HepG2 (cell line): ENCODE data around the gene ARID3C. TPM values are rescaled to one million over a fixed set of nuclear protein-coding genes. Genes with fewer than 3 reads are reported as not detected.

Experiments used
- ATAC-seq: fragments of 200-7000 bp; cut with Tn5 transposase; 3 replicates; pipeline ENCODE4 v1.9.1; 2020; ENCODE audit warnings: mild to moderate bottlenecking, moderate library complexity
- BruUV-seq: library from RNA; stranded (reverse); fragments of 400-500 nt; replicated peaks from 2 replicates; lab custom pipeline; 2021; lab: Mats Ljungman, UMichigan
- CTCF ChIA-PET: fragments of 300-600 bp; formaldehyde crosslinking; extraction: SDS; loops from one replicate; lab custom pipeline; 2021; ENCODE audit warnings: low total read pairs, inconsistent platforms, low intra/inter-chr PET ratio; lab: Yijun Ruan, JAX
- POLR2A ChIA-PET: fragments of 350-600 bp; sonication (Branson Sonifier 250); formaldehyde crosslinking; loops from one replicate; lab custom pipeline; 2020; ENCODE audit warnings: antibody characterized with exemption, inconsistent platforms; lab: Yijun Ruan, JAX
- DNase-seq: peaks from one replicate; pipeline ENCODE4 v3.0.0-alpha.2; 2015; ENCODE audit warnings: low spot score
- FAIRE-seq: peaks from 3 replicates; lab custom pipeline; 2011; peaks lifted over from hg19 to GRCh38; lab: Jason Lieb, UNC
- H2AFZ ChIP-seq: one replicate; pipeline ENCODE4 v1.6.1; 2011; ENCODE audit warnings: low read length, inconsistent platforms
- H3K27ac ChIP-seq: fragments of 300-600 bp; 3 replicates; pipeline ENCODE4 v1.8.0; 2011; ENCODE audit warnings: mixed run types, mild to moderate bottlenecking, mixed read lengths, low read length, inconsistent platforms; ENCODE audit not compliant: insufficient read depth; ENCODE audit errors: extremely low read length
- H3K27me3 ChIP-seq, 2 experiments: fragments of 200-600 bp in 1 of 2; 2 replicates in 1 of 2; 3 replicates in 1 of 2; pipeline versions ENCODE4 v1.6.0 to v1.8.0; 2011; ENCODE audit warnings: low read length in 2 of 2, mild to moderate bottlenecking in 2 of 2, moderate library complexity in 2 of 2, inconsistent platforms in 1 of 2; ENCODE audit not compliant: insufficient read depth in 2 of 2, control insufficient read depth in 1 of 2
- H3K36me3 ChIP-seq, 2 experiments: fragments of 200-600 bp in 1 of 2; replicated peaks in 1 of 2; 2 replicates in 1 of 2; 3 replicates in 1 of 2; pipeline versions ENCODE4 v1.5.1 to v1.8.0; 2011; ENCODE audit warnings: low read length in 2 of 2, inconsistent platforms in 1 of 2; ENCODE audit not compliant: insufficient read depth in 2 of 2, control insufficient read depth in 1 of 2
- H3K4me1 ChIP-seq: 2 replicates; pipeline ENCODE4 v1.5.1; 2012; ENCODE audit warnings: low read length, inconsistent platforms; ENCODE audit not compliant: insufficient read depth
- H3K4me2 ChIP-seq: 2 replicates; pipeline ENCODE4 v1.6.0; 2011; ENCODE audit warnings: low read depth, low read length, inconsistent platforms
- H3K4me3 ChIP-seq, 3 experiments: fragments of 200-600 bp in 1 of 3; sonication (generic), shearing (Covaris generic) in 1 of 3; replicated peaks in 1 of 3; 2 replicates each; pipeline ENCODE4 v1.5.1; 2011 to 2016; ENCODE audit warnings: low read length in 3 of 3, inconsistent platforms in 2 of 3, low read depth in 2 of 3, mild to moderate bottlenecking in 2 of 3, control low read depth in 1 of 3, mixed read lengths in 1 of 3; ENCODE audit not compliant: insufficient read depth in 1 of 3
- H3K79me2 ChIP-seq: one replicate; pipeline ENCODE4 v1.6.1; 2011; ENCODE audit warnings: low read length, inconsistent platforms; ENCODE audit not compliant: insufficient read depth
- H3K9ac ChIP-seq: 2 replicates; pipeline ENCODE4 v1.6.0; 2011; ENCODE audit warnings: mild to moderate bottlenecking, low read depth, low read length, inconsistent platforms; ENCODE audit not compliant: insufficient read depth
- H3K9me3 ChIP-seq: 2 replicates; pipeline ENCODE4 v1.5.1; 2012; ENCODE audit warnings: mild to moderate bottlenecking, low read length
- H4K20me1 ChIP-seq: 2 replicates; pipeline ENCODE4 v1.6.0; 2011; ENCODE audit warnings: inconsistent platforms, mild to moderate bottlenecking, low read length, moderate library complexity; ENCODE audit not compliant: insufficient read depth
- ARID2 ChIP-seq: sonication (generic); formaldehyde crosslinking; IDR thresholded peaks from 2 replicates; pipeline ENCODE4 v1.8.1; 2022; ENCODE audit warnings: mild to moderate bottlenecking, missing genetic modification reagents, borderline replicate concordance
- CREBL2 ChIP-seq: sonication (generic); formaldehyde crosslinking; IDR thresholded peaks from 2 replicates; pipeline ENCODE4 v1.8.1; 2023; ENCODE audit warnings: missing genetic modification reagents, mild to moderate bottlenecking, borderline replicate concordance
- CTCF ChIP-seq: sonication (generic); formaldehyde crosslinking; IDR thresholded peaks from 2 replicates; pipeline ENCODE4 v1.5.0; 2020; ENCODE audit warnings: mild to moderate bottlenecking, missing genetic modification reagents, moderate library complexity
- EHMT2 ChIP-seq: fragments of 200-600 bp; sonication (generic); IDR thresholded peaks from 2 replicates; pipeline ENCODE4 v1.7.0; 2017; ENCODE audit warnings: antibody characterized with exemption, low read depth, low read length, borderline replicate concordance
- FOXP4 ChIP-seq: sonication (generic); formaldehyde crosslinking; IDR thresholded peaks from 2 replicates; pipeline ENCODE4 v1.4.0; 2020; ENCODE audit warnings: missing genetic modification reagents
- HCFC1 ChIP-seq: fragments of 150-350 bp; IDR thresholded peaks from 2 replicates; pipeline ENCODE4 v1.6.1; 2014; ENCODE audit warnings: low read depth, low read length
- KDM2A ChIP-seq: sonication (generic); formaldehyde crosslinking; IDR thresholded peaks from 2 replicates; pipeline ENCODE4 v1.4.0; 2020; ENCODE audit warnings: low read depth, missing genetic modification reagents, borderline replicate concordance
- MZF1 ChIP-seq: sonication (generic); formaldehyde crosslinking; IDR thresholded peaks from 2 replicates; pipeline ENCODE4 v1.8.1; 2023; ENCODE audit warnings: mild to moderate bottlenecking, missing genetic modification reagents, borderline replicate concordance
- NR2F2 ChIP-seq: IDR thresholded peaks from 2 replicates; pipeline ENCODE4 v1.6.1; 2012; ENCODE audit warnings: low read depth, inconsistent platforms, borderline replicate concordance
- REPIN1 ChIP-seq: sonication (generic); formaldehyde crosslinking; IDR thresholded peaks from 2 replicates; pipeline ENCODE4 v1.8.0; 2022; ENCODE audit warnings: missing genetic modification reagents, low read depth, mild to moderate bottlenecking, borderline replicate concordance
- SMAD1 ChIP-seq: sonication (generic); formaldehyde crosslinking; IDR thresholded peaks from 2 replicates; pipeline ENCODE4 v1.4.0; 2020; ENCODE audit warnings: missing genetic modification reagents, low read depth, mild to moderate bottlenecking, borderline replicate concordance
- ZBTB7A ChIP-seq: sonication (generic); formaldehyde crosslinking; IDR thresholded peaks from 2 replicates; pipeline ENCODE4 v1.8.0; 2022; ENCODE audit warnings: mild to moderate bottlenecking, missing genetic modification reagents
- ZMYM3 ChIP-seq: sonication (generic); formaldehyde crosslinking; IDR thresholded peaks from 2 replicates; pipeline ENCODE4 v1.5.1; 2020; ENCODE audit warnings: mild to moderate bottlenecking, missing genetic modification reagents
- WGBS: methylation state at CpG from one replicate; pipeline ENCODE4 v1.1.6; 2017; ENCODE audit warnings: low lambda C conversion rate; 5-methylcytosine and 5-hydroxymethylcytosine counted together
- in situ Hi-C: cut with HindIII; loops from 2 replicates; pipeline ENCODE4 v1.10.0; 2017; ENCODE audit warnings: low pct_unique_long_range_greater_than_20kb; ENCODE audit not compliant: extremely low pct_ligation_motif_present
- intact Hi-C: fragments of 100-400 bp; cut with micrococcal nuclease; formaldehyde crosslinking; loops from one replicate; pipeline ENCODE4 v1.10.0; 2022; ENCODE audit not compliant: unreplicated experiment
- polyA plus RNA-seq, 8 experiments: library from polyadenylated mRNA; depleted of rRNA in 3 of 8; stranded (reverse) in 7 of 8; unstranded in 1 of 8; fragments of >200 nt; fragmentation: Illumina TruSeq in 4 of 8; extraction: Trizol in 4 of 8; gene quantifications; 2 replicates each; pipeline versions ENCODE4 v1.2.1 to v1.2.3, GENCODE V29; 2011 to 2016; ENCODE audit warnings: low read depth in 4 of 8, missing spikeins in 1 of 8, mixed read lengths in 1 of 8; ENCODE audit not compliant: insufficient read depth in 1 of 8
- total RNA-seq, 5 experiments: library from RNA; depleted of rRNA; stranded (reverse); fragments of >200 nt; fragmentation: Illumina TruSeq; extraction: Trizol; gene quantifications; 2 replicates each; pipeline ENCODE4 v1.2.3, GENCODE V29; 2016; ENCODE audit warnings: low read depth in 1 of 5

ARID3C gene
- total and polyA plus RNA-seq, 2 of the 13 experiments (the other 11 are each of a cell fraction or from before 2014, with no cell fraction given), result not detected

DNA sequence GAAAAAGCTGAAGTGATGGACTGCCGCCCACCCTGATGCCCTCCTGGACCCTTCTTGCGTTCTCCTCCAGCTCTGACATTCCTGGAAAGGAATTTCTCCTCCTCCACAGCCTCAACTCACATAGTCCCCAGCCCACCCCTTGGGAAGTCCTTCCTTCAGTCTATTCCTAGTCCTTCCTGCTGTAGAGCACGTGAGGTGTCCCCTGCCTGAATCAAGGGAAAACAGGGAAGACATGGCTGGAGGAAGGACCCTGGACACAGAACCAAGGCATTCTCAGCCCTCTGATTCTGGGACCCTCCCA is 3.7 kb downstream of the ARID3C start:
- TF ChIP-seq SMAD1 (CRISPR knock-in tag), result no peak
- TF ChIP-seq ZMYM3, result peak; percentile 28; the same call in 1 of the 2 replicates
- TF ChIP-seq, all 625 proteins: peak for 1
- Histone ChIP-seq H3K4me3 (no peak overlapping the region), H3K36me3 (no peaks in the 10 kb centered on the region), H3K27ac (no peak overlapping the region), H4K20me1 (no peaks in the 10 kb centered on the region), H3K79me2 (no peaks in the 10 kb centered on the region), H3K4me1 (peaks cover 32% of the 10 kb centered on the region), H3K9me3 (no peaks in the 10 kb centered on the region), H3K9ac (no peak overlapping the region), H2AFZ (no peak overlapping the region), H3K4me2 (no peak overlapping the region), H3K27me3 (peaks cover 4 to 20% of the 10 kb centered on the region in 2 experiments; a peak in 3 of 5 replicates)
- no peak for ATAC-seq
- BruUV-seq, result no TSS peak
- in situ Hi-C loops (no loop called here), intact Hi-C loops (no loop called here)
- ChIA-PET POLR2A (no interaction called here), CTCF (no interaction called here)
- FAIRE-seq, result no peak
- DNase-seq, result no peak
- WGBS, result 14% methylated on average over 3 of the region's 3 CpGs

- CTCF ChIA-PET, result no interaction called here
- TF ChIP-seq ZBTB7A (CRISPR knock-in tag) (no peak), EHMT2 (no peak), MZF1 (CRISPR knock-in tag) (no peak), CTCF (CRISPR knock-in tag) (no peak), NR2F2 (no peak), REPIN1 (CRISPR knock-in tag) (no peak), HCFC1 (no peak), KDM2A (CRISPR knock-in tag) (no peak), ARID2 (CRISPR knock-in tag) (no peak), FOXP4 (CRISPR knock-in tag) (no peak), CREBL2 (CRISPR knock-in tag) (no peak)
Measured at GRCh38 chr9:34624475-34625185, 4.2 kb downstream of the ARID3C start.

More at GRCh38 chr9:34624475-34625185, 4.2 kb downstream of the ARID3C start:
- no peak overlapping the region for H3K4me3 ChIP-seq
- H3K4me2 ChIP-seq, result no peak overlapping the region
- FAIRE-seq, result no peak
- no peaks in the 10 kb centered on the region for H4K20me1 ChIP-seq
- no peaks in the 10 kb centered on the region for H3K79me2 ChIP-seq
- no peaks in the 10 kb centered on the region for H3K9me3 ChIP-seq
- 67% methylated on average over 38 of the region's 39 CpGs for WGBS
- H3K27ac ChIP-seq, result no peak overlapping the region
- no peak for ATAC-seq
- H3K27me3 ChIP-seq, result peaks cover 4 to 20% of the 10 kb centered on the region in 2 experiments; a peak in 3 of 5 replicates
- no peak overlapping the region for H2AFZ ChIP-seq
- H3K36me3 ChIP-seq, result no peaks in the 10 kb centered on the region
- in situ Hi-C loops, result no loop called here
- POLR2A ChIA-PET, result no interaction called here
- peaks cover 29% of the 10 kb centered on the region for H3K4me1 ChIP-seq
- no peak for DNase-seq
- no peak overlapping the region for H3K9ac ChIP-seq
- no TSS peak for BruUV-seq
- intact Hi-C loops, result no loop called here
